PC-9 (cell line): ENCODE results near the gene ZNF423. TPM values are rescaled to one million over a fixed set of nuclear protein-coding genes. Genes with fewer than 3 reads are reported as not detected.

ENCODE experiments used
- BruUV-seq: library from RNA; stranded (reverse); fragments of 400-500 nt; replicated peaks from 2 replicates; lab custom pipeline; 2021; lab: Mats Ljungman, UMichigan
- CTCF ChIA-PET: fragments of 300-600 bp; sonication (Branson Sonifier 250); formaldehyde crosslinking; loops from one replicate; lab custom pipeline; 2022; ENCODE audit warnings: antibody characterized with exemption; lab: Charles Lee
- POLR2A ChIA-PET: fragments of 300-600 bp; sonication (Branson Sonifier 250); formaldehyde crosslinking; loops from one replicate; lab custom pipeline; 2022; ENCODE audit warnings: antibody characterized with exemption; ENCODE audit not compliant: unreplicated experiment; lab: Charles Lee
- DNase-seq, 2 experiments: peaks; one replicate each; pipeline versions ENCODE4 v3.0.0 to v3.0.0-alpha.2; 2015 to 2022; ENCODE audit warnings: mixed read lengths in 1 of 2
- H2AFZ ChIP-seq: fragments of 200-600 bp; sonication (generic); 2 replicates; pipeline ENCODE4 v1.8.1; 2017; ENCODE audit warnings: antibody characterized with exemption
- H3F3A ChIP-seq: fragments of 200-600 bp; sonication (generic); 2 replicates; pipeline ENCODE4 v1.8.1; 2017; ENCODE audit warnings: antibody characterized with exemption, mild to moderate bottlenecking, low read depth; ENCODE audit not compliant: insufficient read depth
- H3K27ac ChIP-seq: fragments of 200-600 bp; sonication (generic); 2 replicates; pipeline ENCODE4 v1.6.1; 2016; ENCODE audit warnings: mixed run types
- H3K27me3 ChIP-seq: fragments of 200-600 bp; sonication (generic); 2 replicates; pipeline ENCODE4 v1.6.1; 2016; ENCODE audit warnings: low read depth, mixed run types; ENCODE audit not compliant: insufficient read depth
- H3K36me3 ChIP-seq: fragments of 200-600 bp; sonication (generic); 2 replicates; pipeline ENCODE4 v1.6.1; 2016; ENCODE audit warnings: low read depth, mixed run types
- H3K4me1 ChIP-seq: fragments of 200-600 bp; sonication (generic); replicated peaks from 2 replicates; pipeline ENCODE4 v1.6.1; 2016; ENCODE audit warnings: mixed run types; ENCODE audit not compliant: insufficient read depth
- H3K4me2 ChIP-seq: fragments of 200-600 bp; sonication (generic); 2 replicates; pipeline ENCODE4 v1.6.1; 2017; ENCODE audit warnings: mixed run types
- H3K4me3 ChIP-seq: fragments of 200-600 bp; sonication (generic); 2 replicates; pipeline ENCODE4 v1.6.1; 2016; ENCODE audit warnings: mixed run types
- H3K79me2 ChIP-seq: fragments of 200-600 bp; sonication (generic); 2 replicates; pipeline ENCODE4 v1.6.1; 2017; ENCODE audit warnings: low read depth, mixed run types
- H3K9me2 ChIP-seq: fragments of 200-600 bp; sonication (generic); 2 replicates; pipeline ENCODE4 v1.8.1; 2017; ENCODE audit warnings: mild to moderate bottlenecking; ENCODE audit not compliant: insufficient read depth
- H3K9me3 ChIP-seq: fragments of 200-600 bp; sonication (generic); 2 replicates; pipeline ENCODE4 v1.8.1; 2016; ENCODE audit warnings: low read depth; ENCODE audit not compliant: insufficient read depth
- H4K20me1 ChIP-seq: fragments of 200-600 bp; sonication (generic); 2 replicates; pipeline ENCODE4 v1.8.1; 2017; ENCODE audit not compliant: insufficient read depth
- CTCF ChIP-seq: fragments of 200-600 bp; sonication (generic); conservative IDR thresholded peaks from 2 replicates; pipeline ENCODE4 v1.6.1; 2017; ENCODE audit warnings: mixed run types, antibody characterized with exemption, mild to moderate bottlenecking, moderate library complexity
- EZH2 ChIP-seq: fragments of 200-600 bp; sonication (generic); IDR thresholded peaks from 2 replicates; pipeline ENCODE4 v1.8.0; 2017; ENCODE audit warnings: antibody characterized with exemption, low read depth
- intact Hi-C: fragments of 100-400 bp; cut with micrococcal nuclease; formaldehyde crosslinking; loops from one replicate; pipeline ENCODE4 v1.10.0; 2022; ENCODE audit not compliant: unreplicated experiment
- total RNA-seq: library from RNA; stranded (reverse); gene quantifications from 2 replicates; pipeline ENCODE4 v1.2.3, GENCODE V29; 2021

The ZNF423 gene
- total RNA-seq, 1 experiment from 2014 or later: not detected

DNA sequence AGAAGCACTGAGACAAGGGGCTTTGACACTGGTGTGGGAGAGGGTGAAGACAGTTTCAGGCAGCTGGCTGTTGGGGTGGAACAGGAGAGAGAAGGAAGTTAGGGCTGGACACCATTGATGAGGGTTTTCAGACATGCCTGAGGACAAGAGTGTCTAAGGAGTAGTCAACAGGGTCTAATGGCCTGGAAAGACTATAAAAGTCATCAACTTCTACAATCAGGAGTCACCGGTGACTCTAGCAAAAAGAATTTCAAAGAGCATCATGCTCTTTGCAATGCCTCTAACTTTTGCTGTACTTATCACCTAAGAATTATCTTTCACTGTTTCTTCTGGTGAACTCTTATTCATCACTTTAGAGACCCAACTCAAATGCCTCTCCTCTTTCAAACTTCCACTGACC lies 268.4 kb downstream of the ZNF423 start:
- ChIA-PET CTCF (no interaction called here), POLR2A (no interaction called here)
- H3K4me3 ChIP-seq: no peak overlapping the region
- BruUV-seq: no TSS peak
- H3K27me3 ChIP-seq: peaks cover 88% of the 10 kb centered on the region
- H3K36me3 ChIP-seq: no peaks in the 10 kb centered on the region
- intact Hi-C loops: no loop called here
- no peaks in the 10 kb centered on the region for H3K4me1 ChIP-seq
- TF ChIP-seq CTCF (no peak), EZH2 (no peak)
- H3K9me2 ChIP-seq: no peaks in the 10 kb centered on the region
- H3K27ac ChIP-seq: no peak overlapping the region
- H3F3A ChIP-seq: no peaks in the 10 kb centered on the region
- H4K20me1 ChIP-seq: no peaks in the 10 kb centered on the region
- no peak for DNase-seq
- H2AFZ ChIP-seq: no peak overlapping the region
- H3K4me2 ChIP-seq: no peak overlapping the region
- no peaks in the 10 kb centered on the region for H3K79me2 ChIP-seq
- H3K9me3 ChIP-seq: no peaks in the 10 kb centered on the region

GRCh38 chr16:49586466-49587450 lies 269.2 kb downstream of the ZNF423 start:
- Histone ChIP-seq H3F3A (no peaks in the 10 kb centered on the region), H4K20me1 (no peaks in the 10 kb centered on the region), H3K9me2 (no peaks in the 10 kb centered on the region), H3K4me1 (no peaks in the 10 kb centered on the region), H3K36me3 (no peaks in the 10 kb centered on the region), H3K4me3 (no peak overlapping the region), H3K27ac (no peak overlapping the region), H2AFZ (no peak overlapping the region), H3K27me3 (peaks cover 95% of the 10 kb centered on the region), H3K79me2 (no peaks in the 10 kb centered on the region), H3K4me2 (no peak overlapping the region), H3K9me3 (no peaks in the 10 kb centered on the region)
- intact Hi-C loops: no loop called here
- no peak for TF ChIP-seq EZH2
- no peak for TF ChIP-seq CTCF
- ChIA-PET CTCF (no interaction called here), POLR2A (no interaction called here)
- DNase-seq: no peak
- no TSS peak for BruUV-seq

GRCh38 chr16:49585143-49585832 lies 270.6 kb downstream of the ZNF423 start:
- DNase-seq: no peak
- ChIA-PET CTCF (no interaction called here), POLR2A (no interaction called here)
- H3K4me2 ChIP-seq: no peak overlapping the region
- H3K9me2 ChIP-seq: no peaks in the 10 kb centered on the region
- H4K20me1 ChIP-seq: no peaks in the 10 kb centered on the region
- peaks cover 95% of the 10 kb centered on the region for H3K27me3 ChIP-seq
- H3K4me1 ChIP-seq: no peaks in the 10 kb centered on the region
- no peaks in the 10 kb centered on the region for H3F3A ChIP-seq
- no peak overlapping the region for H3K4me3 ChIP-seq
- H3K79me2 ChIP-seq: no peaks in the 10 kb centered on the region
- TF ChIP-seq CTCF (no peak), EZH2 (no peak)
- no TSS peak for BruUV-seq
- no peak overlapping the region for H2AFZ ChIP-seq
- H3K36me3 ChIP-seq: no peaks in the 10 kb centered on the region
- intact Hi-C loops: no loop called here
- H3K9me3 ChIP-seq: no peaks in the 10 kb centered on the region
- no peak overlapping the region for H3K27ac ChIP-seq
